GM19452 (cell line): Measurements from ENCODE around the gene ELP4.
"Not testable (repeated sequence)": the region's sequence is repeated elsewhere in the genome, so short reads cannot be mapped to it uniquely, and the experiment has no call there.

ENCODE experiments used
- ATAC-seq: cut with Tn5 transposase; IDR thresholded peaks from one replicate; pipeline ENCODE4 v1.9.1; 2021; ENCODE audit not compliant: unreplicated experiment

ELP4 gene

GRCh38 chr11:31697049-31697448, 187.5 kb downstream of the ELP4 start:
- peak; percentile 93 for ATAC-seq

GRCh38 chr11:31699066-31699465, 189.5 kb downstream of the ELP4 start:
- ATAC-seq, result no peak

GRCh38 chr11:31702966-31703365, 193.4 kb downstream of the ELP4 start:
- no peak for ATAC-seq

GRCh38 chr11:31706357-31706756, 196.8 kb downstream of the ELP4 start:
- no peak for ATAC-seq

- no peak for ATAC-seq
These were observed 201.6 kb downstream of the ELP4 start for GRCh38 chr11:31711137-31711536.

GRCh38 chr11:31712851-31713250, 203.3 kb downstream of the ELP4 start:
- ATAC-seq, result no peak

GRCh38 chr11:31714840-31715239, 205.3 kb downstream of the ELP4 start:
- ATAC-seq, result no peak

GRCh38 chr11:31720225-31720624, 210.7 kb downstream of the ELP4 start:
- ATAC-seq, result no peak

- no peak for ATAC-seq
These were observed 211.3 kb downstream of the ELP4 start for GRCh38 chr11:31720671-31721365.

- ATAC-seq, result no peak
These were observed 213.2 kb downstream of the ELP4 start for GRCh38 chr11:31722754-31723153.

- ATAC-seq, result no peak
These were observed 215.6 kb downstream of the ELP4 start for GRCh38 chr11:31725176-31725575.

GRCh38 chr11:31728432-31728831, 218.9 kb downstream of the ELP4 start:
- no peak for ATAC-seq

- no peak for ATAC-seq
These were observed 230.6 kb downstream of the ELP4 start for GRCh38 chr11:31740131-31740530.

- ATAC-seq, result not testable (repeated sequence)
These were observed 231.3 kb downstream of the ELP4 start for GRCh38 chr11:31740731-31741368.

- no peak for ATAC-seq
These were observed 238.0 kb downstream of the ELP4 start for GRCh38 chr11:31747581-31747980.

GRCh38 chr11:31757260-31757835, 247.8 kb downstream of the ELP4 start:
- no peak for ATAC-seq

- ATAC-seq, result no peak
These were observed 252.1 kb downstream of the ELP4 start for GRCh38 chr11:31761636-31762035.

- ATAC-seq, result no peak
These were observed 253.7 kb downstream of the ELP4 start for GRCh38 chr11:31763296-31763695.

GRCh38 chr11:31764261-31764660, 254.7 kb downstream of the ELP4 start:
- no peak for ATAC-seq

- ATAC-seq, result no peak
These were observed 255.2 kb downstream of the ELP4 start for GRCh38 chr11:31764766-31765165.

- no peak for ATAC-seq
These were observed 257.5 kb downstream of the ELP4 start for GRCh38 chr11:31767066-31767465.

- ATAC-seq, result no peak
These were observed 258.1 kb downstream of the ELP4 start for GRCh38 chr11:31767685-31768084.
